B cell (primary cell): ENCODE data around the gene ALG8.

ENCODE experiments used
- EZH2 ChIP-seq: IDR thresholded peaks from 2 replicates; pipeline ENCODE4 v1.6.1; 2012; ENCODE audit warnings: borderline replicate concordance, low read depth, mild to moderate bottlenecking, moderate library complexity, low read length; ENCODE audit not compliant: insufficient read depth, poor library complexity, severe bottlenecking
- TF ChIP-seq, protein P1 (sequence below): fragments of 200-600 bp; IDR thresholded peaks from one replicate; pipeline ENCODE4 v1.8.0; 2022; ENCODE audit warnings: antibody characterized with exemption, mild to moderate bottlenecking

DNA sequence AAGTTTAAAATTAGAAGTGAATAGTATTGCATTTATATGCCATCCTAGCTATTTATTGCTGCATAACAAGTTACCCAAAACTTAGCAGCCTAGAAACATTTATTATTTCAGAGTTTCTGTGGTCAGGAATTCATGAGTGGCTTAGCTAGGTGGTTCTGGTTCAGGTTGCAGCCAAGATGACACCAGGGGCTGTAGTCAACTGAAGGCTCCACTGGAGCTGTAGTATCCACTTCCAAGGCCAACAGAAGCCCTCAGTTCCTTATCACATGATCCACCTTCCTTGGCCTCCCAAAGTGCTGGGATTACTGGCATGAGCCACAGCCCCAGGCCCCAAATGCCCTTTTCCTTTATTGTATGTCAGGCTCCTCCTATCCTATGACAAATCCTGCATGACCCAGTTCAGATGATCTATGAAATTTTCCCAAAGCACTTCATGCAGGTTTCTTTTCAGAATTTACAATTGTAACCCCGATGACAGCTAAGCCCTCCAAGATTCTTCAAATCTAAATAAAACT, 6.1 kb upstream of the ALG8 start:
- TF ChIP-seq, protein P1, sequence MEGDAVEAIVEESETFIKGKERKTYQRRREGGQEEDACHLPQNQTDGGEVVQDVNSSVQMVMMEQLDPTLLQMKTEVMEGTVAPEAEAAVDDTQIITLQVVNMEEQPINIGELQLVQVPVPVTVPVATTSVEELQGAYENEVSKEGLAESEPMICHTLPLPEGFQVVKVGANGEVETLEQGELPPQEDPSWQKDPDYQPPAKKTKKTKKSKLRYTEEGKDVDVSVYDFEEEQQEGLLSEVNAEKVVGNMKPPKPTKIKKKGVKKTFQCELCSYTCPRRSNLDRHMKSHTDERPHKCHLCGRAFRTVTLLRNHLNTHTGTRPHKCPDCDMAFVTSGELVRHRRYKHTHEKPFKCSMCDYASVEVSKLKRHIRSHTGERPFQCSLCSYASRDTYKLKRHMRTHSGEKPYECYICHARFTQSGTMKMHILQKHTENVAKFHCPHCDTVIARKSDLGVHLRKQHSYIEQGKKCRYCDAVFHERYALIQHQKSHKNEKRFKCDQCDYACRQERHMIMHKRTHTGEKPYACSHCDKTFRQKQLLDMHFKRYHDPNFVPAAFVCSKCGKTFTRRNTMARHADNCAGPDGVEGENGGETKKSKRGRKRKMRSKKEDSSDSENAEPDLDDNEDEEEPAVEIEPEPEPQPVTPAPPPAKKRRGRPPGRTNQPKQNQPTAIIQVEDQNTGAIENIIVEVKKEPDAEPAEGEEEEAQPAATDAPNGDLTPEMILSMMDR: no peak
- no peak for TF ChIP-seq EZH2
